GM21529 (cell line): ENCODE data around the gene UCN3.
"Not testable (repeated sequence)": the region's sequence is repeated elsewhere in the genome, so short reads cannot be mapped to it uniquely, and the experiment has no call there.

Experiments used
- ATAC-seq: cut with Tn5 transposase; IDR thresholded peaks from one replicate; pipeline ENCODE4 v1.9.1; 2021; ENCODE audit not compliant: unreplicated experiment

UCN3 gene

GRCh38 chr10:5365928-5366327 lies 1.2 kb downstream of the UCN3 start:
- ATAC-seq, result no peak

- no peak for ATAC-seq
Measured at GRCh38 chr10:5369362-5370158, 4.8 kb downstream of the UCN3 start.

- ATAC-seq, result no peak
Measured at GRCh38 chr10:5370493-5371352, 6.0 kb downstream of the UCN3 start.

GRCh38 chr10:5373307-5373706 lies 8.5 kb downstream of the UCN3 start:
- no peak for ATAC-seq

GRCh38 chr10:5373891-5374611 lies 9.3 kb downstream of the UCN3 start:
- ATAC-seq, result no peak

GRCh38 chr10:5376450-5376849 lies 11.7 kb downstream of the UCN3 start:
- ATAC-seq, result no peak

GRCh38 chr10:5379202-5379601 lies 14.4 kb downstream of the UCN3 start:
- ATAC-seq, result not testable (repeated sequence)

GRCh38 chr10:5380395-5380794 lies 15.6 kb downstream of the UCN3 start:
- not testable (repeated sequence) for ATAC-seq

- no peak for ATAC-seq
Measured at GRCh38 chr10:5381187-5381586, 16.4 kb downstream of the UCN3 start.

- no peak for ATAC-seq
Measured at GRCh38 chr10:5385224-5385623, 20.5 kb downstream of the UCN3 start.

GRCh38 chr10:5387169-5387568 lies 22.4 kb downstream of the UCN3 start:
- ATAC-seq, result no peak

GRCh38 chr10:5390607-5391205 lies 25.9 kb downstream of the UCN3 start:
- no peak for ATAC-seq

- ATAC-seq, result no peak
Measured at GRCh38 chr10:5391790-5392189, 27.0 kb downstream of the UCN3 start.

GRCh38 chr10:5393529-5393928 lies 28.8 kb downstream of the UCN3 start:
- no peak for ATAC-seq

GRCh38 chr10:5395168-5395567 lies 30.4 kb downstream of the UCN3 start:
- no peak for ATAC-seq

GRCh38 chr10:5396556-5397300 lies 32.0 kb downstream of the UCN3 start:
- no peak for ATAC-seq

- ATAC-seq, result no peak
Measured at GRCh38 chr10:5399332-5399731, 34.6 kb downstream of the UCN3 start.

GRCh38 chr10:5400468-5401240 lies 35.9 kb downstream of the UCN3 start:
- no peak for ATAC-seq

- no peak for ATAC-seq
Measured at GRCh38 chr10:5402798-5403197, 38.0 kb downstream of the UCN3 start.
